Measurements from ENCODE around the gene UBE3D.

Gene UBE3D

GRCh38 chr6:82968708-82969107 is 96.9 kb downstream of the UBE3D start:
- no peak for DNase-seq

GRCh38 chr6:82963191-82963925 is 102.3 kb downstream of the UBE3D start:
- no peak overlapping the region for H3K4me3 ChIP-seq (ENCODE audit: low read length)
- no peak overlapping the region for H2AFZ ChIP-seq (ENCODE audit: low read length)
- no peaks in the 10 kb centered on the region for H3K79me2 ChIP-seq (ENCODE audit: low read length)
- H3K4me2 ChIP-seq (ENCODE audit: low read depth, low read length), result no peak overlapping the region
- H3F3A ChIP-seq (ENCODE audit: insufficient read depth, low read length), result no peaks in the 10 kb centered on the region
- no peaks in the 10 kb centered on the region for H3K27me3 ChIP-seq (replicated peaks; ENCODE audit: insufficient read depth, low read length)
- no peak overlapping the region for H3K9ac ChIP-seq (ENCODE audit: low read length)
- no peaks in the 10 kb centered on the region for H3K4me1 ChIP-seq (ENCODE audit: low read length)
- H4K20me1 ChIP-seq (ENCODE audit: insufficient read depth, low read length), result no peaks in the 10 kb centered on the region
- no peaks in the 10 kb centered on the region for H3K9me2 ChIP-seq (replicated peaks; ENCODE audit: insufficient read depth, low read length)
- TF ChIP-seq EZH2 (optimal IDR thresholded peaks at IDR 0.05; ENCODE audit: low read depth, low read length) (no peak), CTCF (IDR thresholded peaks at IDR 0.05; ENCODE audit: low read length) (no peak), EZH2phosphoT487 (IDR thresholded peaks at IDR 0.05; ENCODE audit: low read length) (no peak)
- H3K36me3 ChIP-seq (replicated peaks; ENCODE audit: insufficient read depth, low read length), result no peaks in the 10 kb centered on the region
- no peaks in the 10 kb centered on the region for H3K9me3 ChIP-seq (replicated peaks; ENCODE audit: insufficient read depth, low read length)
- DNase-seq, result no peak
- no peak overlapping the region for H3K27ac ChIP-seq (ENCODE audit: low read length)

More at GRCh38 chr6:82968708-82969107, 96.9 kb downstream of the UBE3D start:
- H3K4me2 ChIP-seq (ENCODE audit: low read depth, low read length), result no peak overlapping the region
- H2AFZ ChIP-seq (ENCODE audit: low read length), result no peak overlapping the region
- TF ChIP-seq EZH2phosphoT487 (IDR thresholded peaks at IDR 0.05; ENCODE audit: low read length) (no peak), EZH2 (optimal IDR thresholded peaks at IDR 0.05; ENCODE audit: low read depth, low read length) (no peak), CTCF (IDR thresholded peaks at IDR 0.05; ENCODE audit: low read length) (no peak)
- H3K9me2 ChIP-seq (replicated peaks; ENCODE audit: insufficient read depth, low read length), result no peaks in the 10 kb centered on the region
- no peak overlapping the region for H3K9ac ChIP-seq (ENCODE audit: low read length)
- no peak overlapping the region for H3K4me3 ChIP-seq (ENCODE audit: low read length)
- H3K27ac ChIP-seq (ENCODE audit: low read length), result no peak overlapping the region
- no peaks in the 10 kb centered on the region for H3K27me3 ChIP-seq (replicated peaks; ENCODE audit: insufficient read depth, low read length)
- no peaks in the 10 kb centered on the region for H4K20me1 ChIP-seq (ENCODE audit: insufficient read depth, low read length)
- no peaks in the 10 kb centered on the region for H3K9me3 ChIP-seq (replicated peaks; ENCODE audit: insufficient read depth, low read length)
- H3K79me2 ChIP-seq (ENCODE audit: low read length), result no peaks in the 10 kb centered on the region
- no peaks in the 10 kb centered on the region for H3F3A ChIP-seq (ENCODE audit: insufficient read depth, low read length)
- H3K4me1 ChIP-seq (ENCODE audit: low read length), result no peaks in the 10 kb centered on the region
- H3K36me3 ChIP-seq (replicated peaks; ENCODE audit: insufficient read depth, low read length), result no peaks in the 10 kb centered on the region

GRCh38 chr6:82959385-82959941 is 106.2 kb downstream of the UBE3D start:
- no peak for DNase-seq
- Histone ChIP-seq H3K79me2 (ENCODE audit: low read length) (no peaks in the 10 kb centered on the region), H3K9me2 (replicated peaks; ENCODE audit: insufficient read depth, low read length) (no peaks in the 10 kb centered on the region), H3K27me3 (replicated peaks; ENCODE audit: insufficient read depth, low read length) (no peaks in the 10 kb centered on the region), H3K4me3 (ENCODE audit: low read length) (no peak overlapping the region), H3K9me3 (replicated peaks; ENCODE audit: insufficient read depth, low read length) (no peaks in the 10 kb centered on the region), H4K20me1 (ENCODE audit: insufficient read depth, low read length) (no peaks in the 10 kb centered on the region), H3K27ac (ENCODE audit: low read length) (no peak overlapping the region), H3K4me1 (ENCODE audit: low read length) (no peaks in the 10 kb centered on the region), H3K36me3 (replicated peaks; ENCODE audit: insufficient read depth, low read length) (no peaks in the 10 kb centered on the region), H2AFZ (ENCODE audit: low read length) (no peak overlapping the region), H3K9ac (ENCODE audit: low read length) (no peak overlapping the region), H3K4me2 (ENCODE audit: low read depth, low read length) (no peak overlapping the region), H3F3A (ENCODE audit: insufficient read depth, low read length) (no peaks in the 10 kb centered on the region)
- TF ChIP-seq EZH2phosphoT487 (IDR thresholded peaks at IDR 0.05; ENCODE audit: low read length) (no peak), CTCF (IDR thresholded peaks at IDR 0.05; ENCODE audit: low read length) (no peak), EZH2 (optimal IDR thresholded peaks at IDR 0.05; ENCODE audit: low read depth, low read length) (no peak)
